DOHH2 (cell line): ENCODE measurements around the gene SECISBP2.

Experiments used
- CTCF ChIP-seq: fragments of 200-600 bp; sonication (generic); IDR thresholded peaks from one replicate; pipeline ENCODE4 v1.5.1; 2014; ENCODE audit warnings: antibody characterized with exemption, mild to moderate bottlenecking, low read depth, low read length; ENCODE audit not compliant: poor library complexity, severe bottlenecking
- EZH2phosphoT487 ChIP-seq: fragments of 200-600 bp; sonication (generic); IDR thresholded peaks from 2 replicates; pipeline ENCODE4 v1.6.1; 2017; ENCODE audit warnings: borderline replicate concordance, mild to moderate bottlenecking, antibody characterized with exemption, low read length, moderate library complexity, mixed read lengths

GRCh38 chr9:89368550-89368949 is 50.2 kb downstream of the SECISBP2 start:
- TF ChIP-seq CTCF (no peak), EZH2phosphoT487 (no peak)
